HG02798 (cell line): Measurements from ENCODE around the gene SMARCC1.
A peak's percentile ranks its signal among the peaks of the same experiment; 100 is the strongest.
"Not testable (repeated sequence)": the region's sequence is repeated elsewhere in the genome, so short reads cannot be mapped to it uniquely, and the experiment has no call there.

Source experiments
- ATAC-seq: cut with Tn5 transposase; IDR thresholded peaks from one replicate; pipeline ENCODE4 v1.9.1; 2021; ENCODE audit warnings: mild to moderate bottlenecking; ENCODE audit not compliant: unreplicated experiment, poor library complexity

Gene SMARCC1

GRCh38 chr3:47781685-47782445, at the start of gene SMARCC1:
Gene SMARCC1 (minus strand): TSS chr3:47781893. CDS start chr3:47781797, 96 bp downstream.
- ATAC-seq, result peak; percentile 88

GRCh38 chr3:47829482-47829881, 47.8 kb upstream of the SMARCC1 start:
- ATAC-seq, result not testable (repeated sequence)

- ATAC-seq, result no peak
Observed at GRCh38 chr3:47825590-47825989, 43.9 kb upstream of the SMARCC1 start.

GRCh38 chr3:47824541-47825473, 43.1 kb upstream of the SMARCC1 start:
- ATAC-seq, result peak; percentile 97

- ATAC-seq, result no peak
Observed at GRCh38 chr3:47817609-47818008, 35.9 kb upstream of the SMARCC1 start.

GRCh38 chr3:47813551-47814177, 32.0 kb upstream of the SMARCC1 start:
- no peak for ATAC-seq

- ATAC-seq, result no peak
Observed at GRCh38 chr3:47804577-47804976, 22.9 kb upstream of the SMARCC1 start.

- no peak for ATAC-seq
Observed at GRCh38 chr3:47803480-47804025, 21.9 kb upstream of the SMARCC1 start.

- ATAC-seq, result peak; percentile 89
Observed at GRCh38 chr3:47802734-47803479, 21.2 kb upstream of the SMARCC1 start, which contains the start of gene DHX30. Gene DHX30 (plus strand): TSS chr3:47803138. CDS start chr3:47810684, 7,546 bp downstream.

- no peak for ATAC-seq
Observed at GRCh38 chr3:47799733-47800132, 18.0 kb upstream of the SMARCC1 start.

GRCh38 chr3:47794544-47794943, 12.9 kb upstream of the SMARCC1 start:
- no peak for ATAC-seq

GRCh38 chr3:47792699-47793098, 11.0 kb upstream of the SMARCC1 start:
- ATAC-seq, result no peak

GRCh38 chr3:47791193-47791855, 9.6 kb upstream of the SMARCC1 start:
- no peak for ATAC-seq

GRCh38 chr3:47783673-47784072, 2.0 kb upstream of the SMARCC1 start:
- no peak for ATAC-seq

GRCh38 chr3:47782446-47783308, 984 bp upstream of the SMARCC1 start:
- ATAC-seq, result no peak

- peak; percentile 47 for ATAC-seq
Observed at GRCh38 chr3:47780741-47781684, 680 bp downstream of the SMARCC1 start.

GRCh38 chr3:47778746-47779145, 2.9 kb downstream of the SMARCC1 start:
- ATAC-seq, result no peak
